Measurements from ENCODE around the gene MIDN. TPM values are rescaled to one million over a fixed set of nuclear protein-coding genes. Genes with fewer than 3 reads are reported as not detected.

The MIDN gene
- total RNA-seq, 4 donors from 2014 or later, result 20.3 to 72.2 (median 31.8) TPM

- Histone ChIP-seq H3K36me3 (peaks cover under 1 to 14% (median 13%) of the 10 kb centered on the region in 4 donors), H3K27ac (replicated peaks in 1 of 4) (peak overlapping the region; percentile 99 to 100 (median 100)), H3K4me1 (peaks cover 80 to 90% (median 84%) of the 10 kb centered on the region in 4 donors), H3K27me3 (peaks cover 0 to 3% (median 0%) of the 10 kb centered on the region in 4 donors), H3K9me3 (no peaks in the 10 kb centered on the region), H3K4me3 (peak overlapping the region; percentile 65 to 80 (median 72))
- WGBS, result 17% methylated on average over 15 of the region's 28 CpGs
- DNase-seq (ENCODE audit: extremely low spot score), result no peak
- intact Hi-C loops (cut with DNase I), result no loop called here
- TF ChIP-seq POLR2AphosphoS5 (IDR thresholded peaks at IDR 0.05) (peak; percentile 63 to 73), CTCF (IDR thresholded peaks at IDR 0.05) (no peak)
Observed at GRCh38 chr19:1261798-1262622, 13.6 kb downstream of the MIDN start.

- H3K4me3 ChIP-seq, result peak overlapping the region in 1 of 4 donors; percentile 19
- H3K27ac ChIP-seq (replicated peaks in 1 of 4), result peak overlapping the region; percentile 99 to 100 (median 100)
- TF ChIP-seq CTCF (IDR thresholded peaks at IDR 0.05) (no peak), EP300 (IDR thresholded peaks at IDR 0.05) (no peak), POLR2AphosphoS5 (IDR thresholded peaks at IDR 0.05) (no peak), POLR2A (IDR thresholded peaks at IDR 0.05; ENCODE audit: low read depth) (no peak)
- peaks cover 0 to 8% (median 7%) of the 10 kb centered on the region in 4 donors for H3K36me3 ChIP-seq
- no peaks in the 10 kb centered on the region for H3K9me3 ChIP-seq
- peaks cover 0 to 3% (median 0%) of the 10 kb centered on the region in 4 donors for H3K27me3 ChIP-seq
- peaks cover 81 to 90% (median 84%) of the 10 kb centered on the region in 4 donors for H3K4me1 ChIP-seq
- DNase-seq (ENCODE audit: extremely low spot score), result no peak
- 55% methylated on average over 16 of the region's 21 CpGs for WGBS
- intact Hi-C loops (cut with DNase I), result no loop called here
Observed at GRCh38 chr19:1262623-1263123, 14.3 kb downstream of the MIDN start.

GRCh38 chr19:1263188-1263587 lies 14.8 kb downstream of the MIDN start:
- H3K27ac ChIP-seq (replicated peaks in 1 of 4), result peak overlapping the region; percentile 99 to 100 (median 100)
- H3K4me3 ChIP-seq, result no peak overlapping the region
- H3K27me3 ChIP-seq, result peaks cover 0 to 3% (median 0%) of the 10 kb centered on the region in 4 donors
- WGBS, result 100% methylated on average over 2 of the region's 5 CpGs
- intact Hi-C loops (cut with DNase I), result no loop called here
- DNase-seq (ENCODE audit: extremely low spot score), result no peak
- H3K9me3 ChIP-seq, result no peaks in the 10 kb centered on the region
- peaks cover 81 to 90% (median 84%) of the 10 kb centered on the region in 4 donors for H3K4me1 ChIP-seq
- peaks cover 0 to 3% (median 2%) of the 10 kb centered on the region in 4 donors for H3K36me3 ChIP-seq
- TF ChIP-seq POLR2A (IDR thresholded peaks at IDR 0.05; ENCODE audit: low read depth) (no peak), CTCF (IDR thresholded peaks at IDR 0.05) (no peak), EP300 (IDR thresholded peaks at IDR 0.05) (no peak), POLR2AphosphoS5 (IDR thresholded peaks at IDR 0.05) (no peak)

DNA sequence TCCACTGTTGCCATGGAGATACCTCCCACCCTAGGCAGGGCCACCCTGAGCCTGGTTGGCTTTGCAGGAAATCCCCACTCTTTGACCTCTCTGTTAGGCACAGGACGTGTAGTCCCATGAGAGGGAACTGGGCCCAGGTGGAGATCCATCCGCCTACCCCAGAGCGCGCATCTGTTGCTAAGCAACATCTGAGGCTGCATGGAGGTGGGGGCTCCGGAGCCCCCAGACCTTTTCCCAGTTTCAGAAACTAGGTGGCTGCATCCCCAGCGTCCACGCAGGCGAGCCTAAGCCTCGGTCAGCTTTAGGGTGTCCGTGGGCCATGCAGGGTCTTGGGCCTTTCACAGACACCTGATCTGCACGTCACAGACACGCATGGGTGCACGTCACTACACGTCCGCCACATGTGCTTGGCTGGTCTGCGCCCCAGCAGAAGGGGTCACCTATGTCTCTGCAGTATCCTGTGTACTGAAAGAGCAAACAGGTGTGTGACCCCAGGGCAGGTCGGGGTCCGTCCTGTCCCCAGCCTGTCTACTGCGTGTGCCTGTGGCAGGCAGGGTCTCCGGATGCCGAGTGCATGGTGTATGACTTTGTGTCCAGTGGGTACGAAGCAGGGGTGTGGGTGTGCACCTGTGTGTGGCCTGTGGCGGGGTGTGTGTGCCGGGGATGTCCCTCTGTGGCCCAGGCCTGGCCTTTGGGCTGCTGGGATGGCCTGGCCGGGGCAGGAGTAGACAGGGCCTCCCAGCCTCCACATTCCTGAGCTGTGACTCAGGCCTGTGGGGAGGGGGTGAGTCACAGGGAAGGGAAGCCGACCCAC lies 16.6 kb downstream of the MIDN start:
- WGBS, result 68% methylated on average over 13 of the region's 26 CpGs
- H3K27ac ChIP-seq (replicated peaks in 1 of 4), result peak overlapping the region; percentile 99 to 100 (median 100)
- intact Hi-C loops (cut with DNase I), result no loop called here
- no peaks in the 10 kb centered on the region for H3K9me3 ChIP-seq
- H3K27me3 ChIP-seq, result peaks cover 0 to 3% (median 0%) of the 10 kb centered on the region in 4 donors
- DNase-seq (ENCODE audit: extremely low spot score), result no peak
- H3K4me1 ChIP-seq, result peaks cover 70 to 83% (median 76%) of the 10 kb centered on the region in 4 donors
- TF ChIP-seq EP300 (IDR thresholded peaks at IDR 0.05), result no peak
- TF ChIP-seq CTCF (IDR thresholded peaks at IDR 0.05), result no peak
- peak; percentile 60 to 77 for TF ChIP-seq POLR2AphosphoS5 (IDR thresholded peaks at IDR 0.05)
- no peak for TF ChIP-seq POLR2A (IDR thresholded peaks at IDR 0.05; ENCODE audit: low read depth)
- H3K36me3 ChIP-seq, result no peaks in the 10 kb centered on the region
- H3K4me3 ChIP-seq, result peak overlapping the region; percentile 55 to 65 (median 60)
